HEK293T (cell line): ENCODE data around the gene KCNQ5.

Experiments
- BHLHE40 ChIP-seq: fragments of 450-650 bp; IDR thresholded peaks from 2 replicates; pipeline ENCODE4 v1.6.1; 2016; ENCODE audit warnings: mild to moderate bottlenecking, moderate library complexity, borderline replicate concordance
- CTBP1 ChIP-seq: fragments of 450-650 bp; IDR thresholded peaks from 2 replicates; pipeline ENCODE4 v1.6.1; 2016; ENCODE audit warnings: borderline replicate concordance
- FOXA1 ChIP-seq: fragments of 450-650 bp; IDR thresholded peaks from 2 replicates; pipeline ENCODE4 v1.6.1; 2016; ENCODE audit warnings: mild to moderate bottlenecking
- FOXM1 ChIP-seq: fragments of 450-650 bp; IDR thresholded peaks from 2 replicates; pipeline ENCODE4 v1.6.1; 2017; ENCODE audit warnings: mild to moderate bottlenecking, borderline replicate concordance
- HDGF ChIP-seq: fragments of 450-650 bp; IDR thresholded peaks from 2 replicates; pipeline ENCODE4 v1.6.1; 2017; ENCODE audit warnings: antibody characterized with exemption, borderline replicate concordance
- L3MBTL2 ChIP-seq: fragments of 450-650 bp; conservative IDR thresholded peaks from 2 replicates; pipeline ENCODE4 v1.6.1; 2016; ENCODE audit warnings: mild to moderate bottlenecking
- SP1 ChIP-seq: fragments of 450-650 bp; IDR thresholded peaks from 2 replicates; pipeline ENCODE4 v1.6.1; 2017
- SUZ12 ChIP-seq: fragments of 450-650 bp; IDR thresholded peaks from 2 replicates; pipeline ENCODE4 v1.6.1; 2016; ENCODE audit warnings: mild to moderate bottlenecking
- TARDBP ChIP-seq: fragments of 450-650 bp; IDR thresholded peaks from 2 replicates; pipeline ENCODE4 v1.6.1; 2016
- ZNF384 ChIP-seq: fragments of 450-650 bp; IDR thresholded peaks from 2 replicates; pipeline ENCODE4 v1.6.1; 2016

- no peak for TF ChIP-seq BHLHE40
- TF ChIP-seq SUZ12, result no peak
- no peak for TF ChIP-seq L3MBTL2
- no peak for TF ChIP-seq FOXA1
- no peak for TF ChIP-seq FOXM1
- TF ChIP-seq HDGF, result no peak
- TF ChIP-seq SP1, result no peak
- TF ChIP-seq CTBP1, result no peak
- no peak for TF ChIP-seq TARDBP
- TF ChIP-seq ZNF384, result no peak
Observed at GRCh38 chr6:73234733-73235132, 612.9 kb downstream of the KCNQ5 start.
